Endothelial cell of umbilical vein (primary cell): ENCODE measurements around the gene PTPN20. TPM values are rescaled to one million over a fixed set of nuclear protein-coding genes. Genes with fewer than 3 reads are reported as not detected.

Experiments used
- BruUV-seq: library from RNA; stranded (reverse); fragments of 400-500 nt; replicated peaks from 2 replicates; lab custom pipeline; 2021; lab: Mats Ljungman, UMichigan
- CTCF ChIA-PET: fragments of 300-600, 350-600 bp; sonication (Branson Sonifier 250); formaldehyde crosslinking; loops from one replicate; lab custom pipeline; 2021; ENCODE audit warnings: antibody characterized with exemption, inconsistent platforms; lab: Charles Lee
- POLR2A ChIA-PET: fragments of 300-600, 350-600 bp; sonication (Branson Sonifier 250); formaldehyde crosslinking; loops from one replicate; lab custom pipeline; 2021; ENCODE audit warnings: antibody characterized with exemption, inconsistent platforms; lab: Charles Lee
- DNase-seq: peaks from one replicate; pipeline ENCODE4 v3.0.0-alpha.2; 2011; ENCODE audit warnings: low read depth, low spot score
- FAIRE-seq: peaks from 2 replicates; lab custom pipeline; 2011; peaks lifted over from hg19 to GRCh38; lab: Jason Lieb, UNC
- H2AFZ ChIP-seq: 2 replicates; pipeline ENCODE4 v1.6.0; 2012; ENCODE audit warnings: low read depth, low read length, control low read depth, inconsistent platforms
- H3K27ac ChIP-seq: 2 replicates; pipeline ENCODE4 v1.5.1; 2011; ENCODE audit warnings: low read depth, mild to moderate bottlenecking, control low read depth, low read length, moderate library complexity; ENCODE audit not compliant: insufficient read depth
- H3K27me3 ChIP-seq, 2 experiments: 2 replicates each; pipeline versions ENCODE4 v1.6.0 to v1.6.1; 2011; ENCODE audit warnings: low read length in 2 of 2, mixed read lengths in 1 of 2; ENCODE audit not compliant: control insufficient read depth in 2 of 2, insufficient read depth in 2 of 2
- H3K36me3 ChIP-seq, 2 experiments: 2 replicates in 1 of 2; 3 replicates in 1 of 2; pipeline ENCODE4 v1.5.1; 2011; ENCODE audit warnings: low read length in 2 of 2, mild to moderate bottlenecking in 1 of 2, moderate library complexity in 1 of 2; ENCODE audit not compliant: control insufficient read depth in 2 of 2, insufficient read depth in 2 of 2; ENCODE audit errors: extremely low read depth in 1 of 2
- H3K4me1 ChIP-seq: 3 replicates; pipeline ENCODE4 v1.5.1; 2011; ENCODE audit warnings: mild to moderate bottlenecking, low read length; ENCODE audit not compliant: control insufficient read depth, insufficient read depth; ENCODE audit errors: extremely low read depth
- H3K4me2 ChIP-seq: 2 replicates; pipeline ENCODE4 v1.6.1; 2011; ENCODE audit warnings: low read length, control low read depth, mixed read lengths; ENCODE audit not compliant: insufficient read depth
- H3K4me3 ChIP-seq, 3 experiments: fragments of 200-600 bp in 1 of 3; sonication (generic), shearing (Covaris generic) in 1 of 3; replicated peaks in 1 of 3; 2 replicates each; pipeline ENCODE4 v1.5.1; 2011 to 2016; ENCODE audit warnings: control low read depth in 3 of 3, low read length in 3 of 3, mild to moderate bottlenecking in 2 of 3, inconsistent platforms in 1 of 3, low read depth in 1 of 3, moderate library complexity in 1 of 3; ENCODE audit not compliant: insufficient read depth in 1 of 3
- H3K79me2 ChIP-seq: 2 replicates; pipeline ENCODE4 v1.6.0; 2012; ENCODE audit warnings: low read length, inconsistent platforms; ENCODE audit not compliant: control insufficient read depth, insufficient read depth
- H3K9ac ChIP-seq: replicated peaks from 2 replicates; pipeline ENCODE3; 2011; ENCODE audit warnings: low read length, control low read depth; ENCODE audit not compliant: insufficient read depth; ENCODE audit errors: extremely low read depth
- H3K9me1 ChIP-seq: replicated peaks from 3 replicates; pipeline ENCODE4 v1.6.0; 2011; ENCODE audit warnings: mild to moderate bottlenecking, low read length; ENCODE audit not compliant: control insufficient read depth, insufficient read depth; ENCODE audit errors: extremely low read depth
- H3K9me3 ChIP-seq: replicated peaks from 2 replicates; pipeline ENCODE4 v1.5.1; 2012; ENCODE audit warnings: low read length, inconsistent platforms; ENCODE audit not compliant: control insufficient read depth, insufficient read depth
- H4K20me1 ChIP-seq: replicated peaks from 2 replicates; pipeline ENCODE3; 2011; ENCODE audit warnings: mild to moderate bottlenecking, low read length; ENCODE audit not compliant: control insufficient read depth, insufficient read depth; ENCODE audit errors: extremely low read depth
- EZH2 ChIP-seq: IDR thresholded peaks from 2 replicates; pipeline ENCODE4 v1.6.1; 2012; ENCODE audit warnings: borderline replicate concordance, low read depth, mild to moderate bottlenecking, moderate library complexity, low read length, inconsistent platforms; ENCODE audit not compliant: severe bottlenecking
- FOS ChIP-seq: IDR thresholded peaks from 2 replicates; pipeline ENCODE4 v1.6.1; 2011; ENCODE audit warnings: mild to moderate bottlenecking, low read length, moderate library complexity, borderline replicate concordance; ENCODE audit not compliant: insufficient read depth
- GATA2 ChIP-seq: IDR thresholded peaks from 2 replicates; pipeline ENCODE4 v1.7.0; 2011; ENCODE audit warnings: low read depth, mild to moderate bottlenecking, moderate library complexity, mixed read lengths, low read length; ENCODE audit not compliant: insufficient read length, insufficient read depth
- JUN ChIP-seq: IDR thresholded peaks from 2 replicates; pipeline ENCODE4 v1.6.1; 2011; ENCODE audit warnings: borderline replicate concordance, low read depth; ENCODE audit not compliant: insufficient read length, insufficient read depth
- MYC ChIP-seq: IDR thresholded peaks from one replicate; pipeline ENCODE4 v1.6.1; 2011; ENCODE audit warnings: mild to moderate bottlenecking, low read depth, low read length
- POLR2A ChIP-seq: IDR thresholded peaks from 2 replicates; pipeline ENCODE4 v1.6.1; 2012; ENCODE audit warnings: low read depth, mild to moderate bottlenecking, control low read depth, low read length
- POLR2AphosphoS5 ChIP-seq: IDR thresholded peaks from 2 replicates; pipeline ENCODE4 v1.6.1; 2012; ENCODE audit warnings: low read depth, mild to moderate bottlenecking, control low read depth, low read length, moderate library complexity; ENCODE audit not compliant: insufficient read depth
- dilution Hi-C: fragments of 300-500 bp; cut with MboI; formaldehyde crosslinking; loops from one replicate; pipeline ENCODE4 v1.15.0; 2019; ENCODE audit warnings: low sequenced_read_pairs; ENCODE audit not compliant: extremely low pct_ligation_motif_present
- intact Hi-C: fragments of 100-400 bp; cut with micrococcal nuclease; formaldehyde crosslinking; loops from one replicate; pipeline ENCODE4 v1.10.0; 2022
- polyA plus RNA-seq, 4 experiments: library from polyadenylated mRNA; depleted of rRNA in 3 of 4; stranded (reverse) in 3 of 4; unstranded in 1 of 4; fragments of >200 nt; gene quantifications; 2 replicates each; pipeline versions ENCODE4 v1.2.1 to v1.2.3, GENCODE V29; 2011 to 2012; ENCODE audit warnings: missing spikeins in 1 of 4
- total RNA-seq: library from RNA; stranded (reverse); gene quantifications from 2 replicates; pipeline ENCODE4 v1.2.3, GENCODE V29; 2021
- TF ChIP-seq, protein P1 (sequence below): IDR thresholded peaks from 2 replicates; pipeline ENCODE4 v1.6.1; 2011; ENCODE audit not compliant: insufficient read depth, insufficient read length
- TF ChIP-seq, protein P2 (sequence below), 2 donors: IDR thresholded peaks; 1 replicate in 1 of 2; 2 replicates in 1 of 2; pipeline ENCODE4 v1.5.1; 2011; ENCODE audit warnings: low read length in 2 of 2, mild to moderate bottlenecking in 2 of 2, moderate library complexity in 2 of 2, control low read depth in 1 of 2, inconsistent platforms in 1 of 2, low read depth in 1 of 2; ENCODE audit not compliant: insufficient read depth in 1 of 2; ENCODE audit errors: extremely low read depth in 1 of 2

The PTPN20 gene
- total and polyA plus RNA-seq, 2 donors (not counting 3 experiments of a cell fraction or from before 2014, with no cell fraction given) = 0.27 TPM; not detected in 1

DNA sequence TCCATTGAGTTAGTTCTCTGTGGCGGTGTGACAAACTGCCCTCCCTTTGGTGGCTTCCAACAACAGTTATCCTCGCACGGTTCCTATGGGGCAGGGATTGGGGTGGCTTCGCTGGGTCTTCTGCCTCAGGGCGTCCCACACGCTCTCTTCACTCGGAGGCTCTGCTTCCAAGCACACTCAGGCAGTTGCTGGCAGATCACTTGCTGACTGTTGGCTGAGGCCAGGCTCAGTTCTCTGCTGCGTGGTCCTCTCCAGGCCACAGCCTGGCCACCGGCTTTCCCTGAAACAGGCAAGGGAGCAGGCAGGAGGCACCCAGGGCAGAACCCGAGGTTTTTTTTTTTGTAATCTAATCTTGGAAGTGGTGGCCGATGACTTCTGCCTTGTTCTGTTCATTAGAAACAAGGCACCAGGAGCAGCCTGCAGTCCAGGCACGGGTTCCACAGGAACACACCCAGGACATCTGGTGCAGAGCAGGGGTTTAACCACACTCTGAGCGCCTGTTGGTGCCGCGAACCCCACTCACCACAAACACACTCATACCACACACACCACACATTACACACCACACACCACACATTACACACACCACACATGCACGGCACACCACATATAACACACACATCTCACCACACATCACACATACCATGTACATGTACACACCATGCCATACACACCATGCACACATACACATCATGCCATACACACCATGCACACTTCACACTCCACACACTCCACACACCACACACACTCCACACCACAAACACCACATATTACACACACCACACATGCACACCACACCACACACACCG, 112.2 kb downstream of the PTPN20 start:
- no peaks in the 10 kb centered on the region for H3K4me1 ChIP-seq
- H3K9me1 ChIP-seq = no peaks in the 10 kb centered on the region
- H4K20me1 ChIP-seq = no peaks in the 10 kb centered on the region
- H3K79me2 ChIP-seq = no peaks in the 10 kb centered on the region
- H3K4me2 ChIP-seq = no peak overlapping the region
- H3K9me3 ChIP-seq = no peaks in the 10 kb centered on the region
- CTCF ChIA-PET = interaction anchor here (0.9 to 3.3 kb wide), 2 partner anchors 260 to 289 kb away, joined by 3 to 47 read pairs; no protein-coding TSS in a partner anchor
- intact Hi-C loops (loop anchor here (1.0 kb wide), 2 partner anchors 289 to 317 kb away; no protein-coding TSS in a partner anchor), dilution Hi-C loops (no loop called here)
- no peak for FAIRE-seq
- no peak overlapping the region for H3K27ac ChIP-seq
- no peak overlapping the region for H2AFZ ChIP-seq
- DNase-seq = no peak
- H3K36me3 ChIP-seq = no peaks in the 10 kb centered on the region
- TF ChIP-seq, protein P1, sequence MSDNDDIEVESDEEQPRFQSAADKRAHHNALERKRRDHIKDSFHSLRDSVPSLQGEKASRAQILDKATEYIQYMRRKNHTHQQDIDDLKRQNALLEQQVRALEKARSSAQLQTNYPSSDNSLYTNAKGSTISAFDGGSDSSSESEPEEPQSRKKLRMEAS = no peak
- TF ChIP-seq EZH2 (no peak), POLR2AphosphoS5 (no peak), FOS (no peak), GATA2 (no peak), MYC (no peak), POLR2A (no peak), JUN (no peak)
- TF ChIP-seq, protein P2, sequence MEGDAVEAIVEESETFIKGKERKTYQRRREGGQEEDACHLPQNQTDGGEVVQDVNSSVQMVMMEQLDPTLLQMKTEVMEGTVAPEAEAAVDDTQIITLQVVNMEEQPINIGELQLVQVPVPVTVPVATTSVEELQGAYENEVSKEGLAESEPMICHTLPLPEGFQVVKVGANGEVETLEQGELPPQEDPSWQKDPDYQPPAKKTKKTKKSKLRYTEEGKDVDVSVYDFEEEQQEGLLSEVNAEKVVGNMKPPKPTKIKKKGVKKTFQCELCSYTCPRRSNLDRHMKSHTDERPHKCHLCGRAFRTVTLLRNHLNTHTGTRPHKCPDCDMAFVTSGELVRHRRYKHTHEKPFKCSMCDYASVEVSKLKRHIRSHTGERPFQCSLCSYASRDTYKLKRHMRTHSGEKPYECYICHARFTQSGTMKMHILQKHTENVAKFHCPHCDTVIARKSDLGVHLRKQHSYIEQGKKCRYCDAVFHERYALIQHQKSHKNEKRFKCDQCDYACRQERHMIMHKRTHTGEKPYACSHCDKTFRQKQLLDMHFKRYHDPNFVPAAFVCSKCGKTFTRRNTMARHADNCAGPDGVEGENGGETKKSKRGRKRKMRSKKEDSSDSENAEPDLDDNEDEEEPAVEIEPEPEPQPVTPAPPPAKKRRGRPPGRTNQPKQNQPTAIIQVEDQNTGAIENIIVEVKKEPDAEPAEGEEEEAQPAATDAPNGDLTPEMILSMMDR (IDR thresholded peaks at IDR 0.05; ENCODE audit: extremely low read depth in 1 of 2, insufficient read depth in 1 of 2, low read depth in 1 of 2, low read length in 2 of 2) = no peak
- BruUV-seq = no TSS peak
- H3K27me3 ChIP-seq = no peaks in the 10 kb centered on the region
- no peak overlapping the region for H3K9ac ChIP-seq
- POLR2A ChIA-PET = no interaction called here
- no peak overlapping the region for H3K4me3 ChIP-seq
